ENCODE results near the gene PITPNM2.

DNA sequence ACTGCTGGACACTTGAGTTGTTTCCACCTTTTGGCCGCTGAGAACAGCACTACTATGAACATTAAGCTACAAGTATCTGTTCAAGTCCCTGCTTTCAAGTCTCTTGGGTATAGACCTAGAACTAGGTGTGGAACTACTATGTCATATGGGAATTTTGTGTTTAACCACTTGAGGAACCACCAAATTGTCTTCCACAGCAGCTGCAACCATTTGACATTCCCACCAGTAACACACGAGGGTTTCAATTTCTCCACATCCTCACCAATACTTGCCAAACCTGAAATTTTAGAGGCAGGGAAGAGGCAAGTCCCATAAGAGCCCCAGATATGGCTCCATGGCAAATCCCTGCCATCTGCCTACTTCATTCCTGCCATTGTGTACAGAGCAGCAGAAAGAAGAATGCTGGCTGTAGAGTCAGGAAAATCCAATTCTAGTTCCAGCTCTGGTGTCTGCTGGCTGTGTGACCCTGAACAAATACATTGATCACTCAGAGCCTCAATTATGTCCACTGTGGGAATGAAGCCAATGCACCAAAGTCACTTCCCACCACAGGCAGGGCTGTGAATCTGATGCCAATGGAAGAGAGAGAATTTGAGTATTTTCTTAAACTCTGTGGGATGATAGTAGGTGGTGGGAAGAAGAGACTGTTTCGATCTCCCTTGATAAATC, 17.8 kb downstream of the PITPNM2 start:
- TF ChIP-seq, protein P1, sequence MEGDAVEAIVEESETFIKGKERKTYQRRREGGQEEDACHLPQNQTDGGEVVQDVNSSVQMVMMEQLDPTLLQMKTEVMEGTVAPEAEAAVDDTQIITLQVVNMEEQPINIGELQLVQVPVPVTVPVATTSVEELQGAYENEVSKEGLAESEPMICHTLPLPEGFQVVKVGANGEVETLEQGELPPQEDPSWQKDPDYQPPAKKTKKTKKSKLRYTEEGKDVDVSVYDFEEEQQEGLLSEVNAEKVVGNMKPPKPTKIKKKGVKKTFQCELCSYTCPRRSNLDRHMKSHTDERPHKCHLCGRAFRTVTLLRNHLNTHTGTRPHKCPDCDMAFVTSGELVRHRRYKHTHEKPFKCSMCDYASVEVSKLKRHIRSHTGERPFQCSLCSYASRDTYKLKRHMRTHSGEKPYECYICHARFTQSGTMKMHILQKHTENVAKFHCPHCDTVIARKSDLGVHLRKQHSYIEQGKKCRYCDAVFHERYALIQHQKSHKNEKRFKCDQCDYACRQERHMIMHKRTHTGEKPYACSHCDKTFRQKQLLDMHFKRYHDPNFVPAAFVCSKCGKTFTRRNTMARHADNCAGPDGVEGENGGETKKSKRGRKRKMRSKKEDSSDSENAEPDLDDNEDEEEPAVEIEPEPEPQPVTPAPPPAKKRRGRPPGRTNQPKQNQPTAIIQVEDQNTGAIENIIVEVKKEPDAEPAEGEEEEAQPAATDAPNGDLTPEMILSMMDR (optimal IDR thresholded peaks at IDR 0.05 in 1 of 3, IDR thresholded peaks at IDR 0.05 in 1 of 3, conservative IDR thresholded peaks at IDR 0.05 in 1 of 3; ENCODE audit: extremely low read depth in 1 of 3, insufficient read depth in 2 of 3, low read length in 3 of 3) = no peak
- no peak for TF ChIP-seq EZH2 (IDR thresholded peaks at IDR 0.05; ENCODE audit: low read length)
